HepG2 (cell line): ENCODE measurements around the gene TBCE. TPM values are rescaled to one million over a fixed set of nuclear protein-coding genes. Genes with fewer than 3 reads are reported as not detected.

Experiments
- ARNTL ChIP-seq: sonication (generic); formaldehyde crosslinking; IDR thresholded peaks from 2 replicates; pipeline ENCODE4 v1.4.0; 2020; ENCODE audit warnings: mild to moderate bottlenecking, missing genetic modification reagents
- BORCS8-MEF2B ChIP-seq: sonication (generic); formaldehyde crosslinking; IDR thresholded peaks from 2 replicates; pipeline ENCODE4 v1.8.0; 2022; ENCODE audit warnings: mild to moderate bottlenecking, missing genetic modification reagents
- FOXO1 ChIP-seq: sonication (generic); formaldehyde crosslinking; IDR thresholded peaks from 2 replicates; pipeline ENCODE4 v1.4.0; 2020; ENCODE audit warnings: missing genetic modification reagents
- HNF4A ChIP-seq: sonication (generic); formaldehyde crosslinking; IDR thresholded peaks from 2 replicates; pipeline ENCODE4 v1.4.0; 2020; ENCODE audit warnings: missing genetic modification reagents
- KAT8 ChIP-seq: IDR thresholded peaks from 2 replicates; pipeline ENCODE4 v1.6.1; 2016; ENCODE audit warnings: missing genetic modification reagents, missing compliant biosample characterization
- MAFK ChIP-seq, 2 experiments: IDR thresholded peaks in 1 of 2; conservative IDR thresholded peaks in 1 of 2; 2 replicates each; pipeline ENCODE4 v1.6.1; 2011; ENCODE audit warnings: improper control_type of control experiment in 2 of 2, low read length in 2 of 2
- MEF2D ChIP-seq: sonication (generic); formaldehyde crosslinking; IDR thresholded peaks from 2 replicates; pipeline ENCODE4 v1.5.1; 2020; ENCODE audit warnings: mild to moderate bottlenecking, missing genetic modification reagents
- NCOA2 ChIP-seq: sonication (generic); formaldehyde crosslinking; IDR thresholded peaks from 2 replicates; pipeline ENCODE4 v1.8.0; 2022; ENCODE audit warnings: inconsistent platforms
- SALL1 ChIP-seq: sonication (generic); formaldehyde crosslinking; IDR thresholded peaks from 2 replicates; pipeline ENCODE4 v1.8.0; 2022; ENCODE audit warnings: mild to moderate bottlenecking, missing genetic modification reagents
- SRY ChIP-seq: sonication (generic); formaldehyde crosslinking; IDR thresholded peaks from 2 replicates; pipeline ENCODE4 v1.8.0; 2022; ENCODE audit warnings: mild to moderate bottlenecking, missing genetic modification reagents
- ZMYM3 ChIP-seq: sonication (generic); formaldehyde crosslinking; IDR thresholded peaks from 2 replicates; pipeline ENCODE4 v1.5.1; 2020; ENCODE audit warnings: mild to moderate bottlenecking, missing genetic modification reagents
- ZNF709 ChIP-seq: sonication (generic); formaldehyde crosslinking; IDR thresholded peaks from 2 replicates; pipeline ENCODE4 v1.5.0; 2020; ENCODE audit warnings: mild to moderate bottlenecking, missing genetic modification reagents
- ZNF816 ChIP-seq: sonication (generic); formaldehyde crosslinking; IDR thresholded peaks from 2 replicates; pipeline ENCODE4 v1.8.0; 2022; ENCODE audit warnings: missing genetic modification reagents, mild to moderate bottlenecking, borderline replicate concordance
- polyA plus RNA-seq, 8 experiments: library from polyadenylated mRNA; depleted of rRNA in 3 of 8; stranded (reverse) in 7 of 8; unstranded in 1 of 8; fragments of >200 nt; fragmentation: Illumina TruSeq in 4 of 8; extraction: Trizol in 4 of 8; gene quantifications; 2 replicates each; pipeline versions ENCODE4 v1.2.1 to v1.2.3, GENCODE V29; 2011 to 2016; ENCODE audit warnings: low read depth in 4 of 8, missing spikeins in 1 of 8, mixed read lengths in 1 of 8; ENCODE audit not compliant: insufficient read depth in 1 of 8
- total RNA-seq, 5 experiments: library from RNA; depleted of rRNA; stranded (reverse); fragments of >200 nt; fragmentation: Illumina TruSeq; extraction: Trizol; gene quantifications; 2 replicates each; pipeline ENCODE4 v1.2.3, GENCODE V29; 2016; ENCODE audit warnings: low read depth in 1 of 5
- TF ChIP-seq, protein P1 (sequence below): IDR thresholded peaks from 2 replicates; pipeline ENCODE4 v1.6.1; 2018; ENCODE audit warnings: missing genetic modification reagents
- TF ChIP-seq, protein P2 (sequence below): sonication (generic); formaldehyde crosslinking; IDR thresholded peaks from 2 replicates; pipeline ENCODE4 v1.5.0; 2020; ENCODE audit warnings: missing genetic modification reagents, mild to moderate bottlenecking, borderline replicate concordance
- TF ChIP-seq, protein P3 (sequence below): fragments of 450-650 bp; IDR thresholded peaks from 2 replicates; pipeline ENCODE4 v1.6.1; 2017
- TF ChIP-seq, protein P4 (sequence below): IDR thresholded peaks from 2 replicates; pipeline ENCODE4 v1.6.1; 2016; ENCODE audit warnings: low read depth, missing genetic modification reagents, missing compliant biosample characterization
- TF ChIP-seq, protein P5 (sequence below): sonication (generic); formaldehyde crosslinking; conservative IDR thresholded peaks from 2 replicates; pipeline ENCODE4 v1.8.0; 2022; ENCODE audit warnings: missing genetic modification reagents

The TBCE gene
- total and polyA plus RNA-seq, 2 of the 13 experiments (the other 11 are each of a cell fraction or from before 2014, with no cell fraction given), result 25.6 to 31.1 TPM

DNA sequence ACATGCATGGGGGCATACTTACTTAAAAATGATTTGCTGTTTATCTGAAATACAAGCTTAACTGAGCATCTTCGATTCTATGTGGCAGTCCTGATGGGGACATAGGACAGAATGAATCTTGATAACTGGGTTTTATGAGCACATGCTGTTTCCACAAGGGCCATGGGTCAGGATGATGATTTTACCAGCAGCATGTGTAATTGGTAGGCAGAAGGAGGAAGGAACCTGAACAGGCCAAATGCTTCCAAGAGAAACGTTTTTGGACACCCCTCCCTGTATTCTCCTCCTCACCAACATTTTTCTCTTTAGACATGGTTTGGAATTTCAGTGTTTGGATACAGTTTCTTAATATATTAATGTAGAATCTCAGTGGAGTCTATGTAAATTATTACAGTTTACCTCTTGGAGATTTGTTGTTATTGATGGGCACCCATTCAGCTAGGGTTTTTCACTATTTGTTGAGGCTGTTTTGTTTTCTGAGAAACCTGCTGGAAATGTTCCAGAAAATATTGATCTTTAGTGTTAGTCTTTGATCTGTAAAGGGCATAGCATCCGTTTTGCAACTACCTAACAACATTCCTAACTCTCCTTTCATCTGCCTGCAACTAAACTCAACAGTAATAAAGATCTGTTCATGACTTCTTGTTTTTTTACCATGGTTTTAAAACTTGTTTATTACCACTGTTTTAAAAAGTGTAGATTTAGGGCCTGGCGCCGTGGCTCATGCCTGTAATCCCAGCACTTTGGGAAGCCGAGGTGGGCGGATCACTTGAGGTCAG lies 42.0 kb downstream of the TBCE start (continued):
- TF ChIP-seq ZNF709 (CRISPR knock-in tag) (no peak), ZNF816 (CRISPR knock-in tag) (peak; percentile 46; the same call in 1 of the 2 replicates), MAFK (conservative IDR thresholded peaks at IDR 0.05 in 1 of 2, IDR thresholded peaks at IDR 0.05 in 1 of 2; ENCODE audit: low read length in 2 of 2) (no peak), ARNTL (CRISPR knock-in tag) (0 out of 2 replicates have a peak, but pooled peaks have one; percentile 20), ZMYM3 (CRISPR knock-in tag) (peak; percentile 84), SRY (CRISPR knock-in tag) (no peak), SALL1 (peak; percentile 73), BORCS8-MEF2B (CRISPR knock-in tag) (no peak), KAT8 (CRISPR knock-in tag) (peak; percentile 69), NCOA2 (CRISPR knock-in tag) (peak; percentile 93), FOXO1 (CRISPR knock-in tag) (peak; percentile 86), HNF4A (CRISPR knock-in tag) (peak; percentile 84), MEF2D (CRISPR knock-in tag) (0 out of 2 replicates have a peak, but pooled peaks have one; percentile 52)
- TF ChIP-seq, protein P1, sequence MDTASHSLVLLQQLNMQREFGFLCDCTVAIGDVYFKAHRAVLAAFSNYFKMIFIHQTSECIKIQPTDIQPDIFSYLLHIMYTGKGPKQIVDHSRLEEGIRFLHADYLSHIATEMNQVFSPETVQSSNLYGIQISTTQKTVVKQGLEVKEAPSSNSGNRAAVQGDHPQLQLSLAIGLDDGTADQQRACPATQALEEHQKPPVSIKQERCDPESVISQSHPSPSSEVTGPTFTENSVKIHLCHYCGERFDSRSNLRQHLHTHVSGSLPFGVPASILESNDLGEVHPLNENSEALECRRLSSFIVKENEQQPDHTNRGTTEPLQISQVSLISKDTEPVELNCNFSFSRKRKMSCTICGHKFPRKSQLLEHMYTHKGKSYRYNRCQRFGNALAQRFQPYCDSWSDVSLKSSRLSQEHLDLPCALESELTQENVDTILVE (CRISPR knock-in tag), result peak; percentile 75; the same call in 1 of the 2 replicates
- TF ChIP-seq, protein P2, sequence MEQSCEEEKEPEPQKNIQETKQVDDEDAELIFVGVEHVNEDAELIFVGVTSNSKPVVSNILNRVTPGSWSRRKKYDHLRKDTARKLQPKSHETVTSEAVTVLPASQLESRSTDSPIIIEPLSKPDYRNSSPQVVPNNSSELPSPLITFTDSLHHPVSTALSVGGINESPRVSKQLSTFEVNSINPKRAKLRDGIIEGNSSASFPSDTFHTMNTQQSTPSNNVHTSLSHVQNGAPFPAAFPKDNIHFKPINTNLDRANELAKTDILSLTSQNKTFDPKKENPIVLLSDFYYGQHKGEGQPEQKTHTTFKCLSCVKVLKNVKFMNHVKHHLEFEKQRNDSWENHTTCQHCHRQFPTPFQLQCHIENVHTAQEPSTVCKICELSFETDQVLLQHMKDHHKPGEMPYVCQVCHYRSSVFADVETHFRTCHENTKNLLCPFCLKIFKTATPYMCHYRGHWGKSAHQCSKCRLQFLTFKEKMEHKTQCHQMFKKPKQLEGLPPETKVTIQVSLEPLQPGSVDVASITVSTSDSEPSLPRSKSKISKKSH (CRISPR knock-in tag), result no peak
- TF ChIP-seq, protein P3, sequence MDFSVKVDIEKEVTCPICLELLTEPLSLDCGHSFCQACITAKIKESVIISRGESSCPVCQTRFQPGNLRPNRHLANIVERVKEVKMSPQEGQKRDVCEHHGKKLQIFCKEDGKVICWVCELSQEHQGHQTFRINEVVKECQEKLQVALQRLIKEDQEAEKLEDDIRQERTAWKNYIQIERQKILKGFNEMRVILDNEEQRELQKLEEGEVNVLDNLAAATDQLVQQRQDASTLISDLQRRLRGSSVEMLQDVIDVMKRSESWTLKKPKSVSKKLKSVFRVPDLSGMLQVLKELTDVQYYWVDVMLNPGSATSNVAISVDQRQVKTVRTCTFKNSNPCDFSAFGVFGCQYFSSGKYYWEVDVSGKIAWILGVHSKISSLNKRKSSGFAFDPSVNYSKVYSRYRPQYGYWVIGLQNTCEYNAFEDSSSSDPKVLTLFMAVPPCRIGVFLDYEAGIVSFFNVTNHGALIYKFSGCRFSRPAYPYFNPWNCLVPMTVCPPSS, result no peak
- TF ChIP-seq, protein P4, sequence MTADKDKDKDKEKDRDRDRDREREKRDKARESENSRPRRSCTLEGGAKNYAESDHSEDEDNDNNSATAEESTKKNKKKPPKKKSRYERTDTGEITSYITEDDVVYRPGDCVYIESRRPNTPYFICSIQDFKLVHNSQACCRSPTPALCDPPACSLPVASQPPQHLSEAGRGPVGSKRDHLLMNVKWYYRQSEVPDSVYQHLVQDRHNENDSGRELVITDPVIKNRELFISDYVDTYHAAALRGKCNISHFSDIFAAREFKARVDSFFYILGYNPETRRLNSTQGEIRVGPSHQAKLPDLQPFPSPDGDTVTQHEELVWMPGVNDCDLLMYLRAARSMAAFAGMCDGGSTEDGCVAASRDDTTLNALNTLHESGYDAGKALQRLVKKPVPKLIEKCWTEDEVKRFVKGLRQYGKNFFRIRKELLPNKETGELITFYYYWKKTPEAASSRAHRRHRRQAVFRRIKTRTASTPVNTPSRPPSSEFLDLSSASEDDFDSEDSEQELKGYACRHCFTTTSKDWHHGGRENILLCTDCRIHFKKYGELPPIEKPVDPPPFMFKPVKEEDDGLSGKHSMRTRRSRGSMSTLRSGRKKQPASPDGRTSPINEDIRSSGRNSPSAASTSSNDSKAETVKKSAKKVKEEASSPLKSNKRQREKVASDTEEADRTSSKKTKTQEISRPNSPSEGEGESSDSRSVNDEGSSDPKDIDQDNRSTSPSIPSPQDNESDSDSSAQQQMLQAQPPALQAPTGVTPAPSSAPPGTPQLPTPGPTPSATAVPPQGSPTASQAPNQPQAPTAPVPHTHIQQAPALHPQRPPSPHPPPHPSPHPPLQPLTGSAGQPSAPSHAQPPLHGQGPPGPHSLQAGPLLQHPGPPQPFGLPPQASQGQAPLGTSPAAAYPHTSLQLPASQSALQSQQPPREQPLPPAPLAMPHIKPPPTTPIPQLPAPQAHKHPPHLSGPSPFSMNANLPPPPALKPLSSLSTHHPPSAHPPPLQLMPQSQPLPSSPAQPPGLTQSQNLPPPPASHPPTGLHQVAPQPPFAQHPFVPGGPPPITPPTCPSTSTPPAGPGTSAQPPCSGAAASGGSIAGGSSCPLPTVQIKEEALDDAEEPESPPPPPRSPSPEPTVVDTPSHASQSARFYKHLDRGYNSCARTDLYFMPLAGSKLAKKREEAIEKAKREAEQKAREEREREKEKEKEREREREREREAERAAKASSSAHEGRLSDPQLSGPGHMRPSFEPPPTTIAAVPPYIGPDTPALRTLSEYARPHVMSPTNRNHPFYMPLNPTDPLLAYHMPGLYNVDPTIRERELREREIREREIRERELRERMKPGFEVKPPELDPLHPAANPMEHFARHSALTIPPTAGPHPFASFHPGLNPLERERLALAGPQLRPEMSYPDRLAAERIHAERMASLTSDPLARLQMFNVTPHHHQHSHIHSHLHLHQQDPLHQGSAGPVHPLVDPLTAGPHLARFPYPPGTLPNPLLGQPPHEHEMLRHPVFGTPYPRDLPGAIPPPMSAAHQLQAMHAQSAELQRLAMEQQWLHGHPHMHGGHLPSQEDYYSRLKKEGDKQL, result peak; percentile 71; the same call in 1 of the 2 replicates
- TF ChIP-seq, protein P5, sequence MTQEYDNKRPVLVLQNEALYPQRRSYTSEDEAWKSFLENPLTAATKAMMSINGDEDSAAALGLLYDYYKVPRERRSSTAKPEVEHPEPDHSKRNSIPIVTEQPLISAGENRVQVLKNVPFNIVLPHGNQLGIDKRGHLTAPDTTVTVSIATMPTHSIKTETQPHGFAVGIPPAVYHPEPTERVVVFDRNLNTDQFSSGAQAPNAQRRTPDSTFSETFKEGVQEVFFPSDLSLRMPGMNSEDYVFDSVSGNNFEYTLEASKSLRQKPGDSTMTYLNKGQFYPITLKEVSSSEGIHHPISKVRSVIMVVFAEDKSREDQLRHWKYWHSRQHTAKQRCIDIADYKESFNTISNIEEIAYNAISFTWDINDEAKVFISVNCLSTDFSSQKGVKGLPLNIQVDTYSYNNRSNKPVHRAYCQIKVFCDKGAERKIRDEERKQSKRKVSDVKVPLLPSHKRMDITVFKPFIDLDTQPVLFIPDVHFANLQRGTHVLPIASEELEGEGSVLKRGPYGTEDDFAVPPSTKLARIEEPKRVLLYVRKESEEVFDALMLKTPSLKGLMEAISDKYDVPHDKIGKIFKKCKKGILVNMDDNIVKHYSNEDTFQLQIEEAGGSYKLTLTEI (CRISPR knock-in tag), result no peak
